GM21576 (cell line): ENCODE results near the gene B3GLCT.
"Not testable (repeated sequence)": the region's sequence is repeated elsewhere in the genome, so short reads cannot be mapped to it uniquely, and the experiment has no call there.

ENCODE experiments used
- ATAC-seq: cut with Tn5 transposase; IDR thresholded peaks from one replicate; pipeline ENCODE4 v1.9.1; 2021; ENCODE audit warnings: mild to moderate bottlenecking, moderate library complexity; ENCODE audit not compliant: unreplicated experiment

The B3GLCT gene

DNA sequence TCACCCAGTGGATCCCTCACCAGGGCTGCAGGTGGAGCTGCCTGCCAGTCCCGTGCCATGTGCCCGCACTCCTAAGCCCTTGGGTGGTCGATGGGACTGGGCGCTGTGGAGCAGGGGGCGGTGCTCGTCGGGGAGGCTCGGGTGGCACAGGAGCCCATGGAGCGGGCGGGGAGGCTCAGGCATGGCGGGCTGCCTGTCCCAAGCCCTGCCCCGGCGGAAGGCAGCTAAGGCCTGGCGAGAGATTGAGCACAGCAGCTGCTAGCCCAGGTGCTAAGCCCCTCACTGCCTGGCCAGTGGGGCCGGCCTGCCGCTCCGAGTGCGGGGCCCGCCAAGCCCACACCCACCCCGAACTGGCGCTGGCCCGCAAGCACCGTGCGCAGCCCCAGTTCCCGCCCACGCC, 16.8 kb upstream of the B3GLCT start:
- no peak for ATAC-seq

DNA sequence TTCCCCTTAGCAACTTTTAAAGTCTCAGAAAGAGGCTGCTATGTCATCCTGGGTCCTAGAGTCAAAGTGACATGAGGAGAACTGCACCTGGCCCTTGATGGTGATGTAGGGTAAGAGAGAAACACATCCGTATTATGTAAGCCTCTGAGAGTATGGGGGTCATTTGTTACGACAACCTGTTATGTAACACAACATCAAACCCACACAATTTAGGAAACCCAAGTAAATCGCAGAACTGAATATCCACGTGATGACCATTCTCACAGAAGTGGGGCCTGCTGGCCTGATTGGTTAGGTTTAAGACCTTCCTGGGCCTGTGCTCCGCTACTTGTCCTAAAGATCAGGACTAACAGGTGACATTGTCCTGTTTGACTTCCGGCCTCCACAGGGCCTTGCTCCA, 15.3 kb upstream of the B3GLCT start:
- ATAC-seq: no peak

DNA sequence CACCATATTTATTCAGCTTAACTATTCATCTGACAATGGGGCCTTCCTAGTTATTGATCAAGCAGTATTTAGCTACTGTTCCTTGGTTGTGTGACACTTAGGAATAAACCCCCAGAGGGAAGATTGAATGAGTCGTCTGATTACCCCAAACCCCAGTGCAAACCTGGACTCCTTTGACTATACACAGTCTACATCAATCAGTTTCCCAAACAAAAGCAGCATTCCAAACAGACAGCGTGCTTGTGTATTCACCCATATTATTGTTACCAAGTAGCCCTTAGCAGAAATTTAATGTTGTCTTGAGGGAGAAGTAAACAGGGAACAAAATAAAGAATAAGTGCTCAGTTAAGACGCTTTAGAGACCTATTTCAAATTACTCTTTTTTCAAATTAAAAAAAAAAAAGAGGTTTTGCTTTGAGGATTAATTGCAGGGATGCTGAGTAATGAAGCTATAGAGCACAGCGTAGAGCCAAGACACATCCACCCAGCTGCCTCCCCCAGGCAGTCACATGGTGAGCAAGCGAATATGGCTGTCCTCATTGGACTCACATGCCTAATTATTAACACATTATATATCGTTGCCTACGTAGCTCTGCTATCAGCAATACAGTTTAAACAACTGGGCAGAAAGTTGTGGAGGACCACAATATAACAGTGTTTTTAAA, 14.7 kb upstream of the B3GLCT start:
- no peak for ATAC-seq

DNA sequence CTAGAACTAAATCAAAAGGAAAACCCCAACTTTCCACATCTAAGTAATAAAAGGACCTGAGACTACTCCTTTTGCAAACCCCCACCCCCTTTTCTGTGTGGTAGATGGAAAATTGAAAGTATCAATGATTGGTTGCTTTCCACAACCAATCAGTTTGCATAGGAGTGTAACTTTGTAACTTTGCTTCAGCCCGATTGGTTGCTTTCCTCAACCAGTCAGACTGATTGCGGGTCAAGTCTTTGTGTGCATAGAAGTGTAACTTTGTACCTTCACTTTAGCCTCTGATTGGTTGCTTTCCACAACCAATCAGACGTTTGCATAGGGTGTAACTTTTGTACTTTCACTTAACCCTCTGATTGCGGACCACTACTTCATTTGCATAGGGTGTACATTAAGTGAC, 8.0 kb upstream of the B3GLCT start:
- no peak for ATAC-seq

DNA sequence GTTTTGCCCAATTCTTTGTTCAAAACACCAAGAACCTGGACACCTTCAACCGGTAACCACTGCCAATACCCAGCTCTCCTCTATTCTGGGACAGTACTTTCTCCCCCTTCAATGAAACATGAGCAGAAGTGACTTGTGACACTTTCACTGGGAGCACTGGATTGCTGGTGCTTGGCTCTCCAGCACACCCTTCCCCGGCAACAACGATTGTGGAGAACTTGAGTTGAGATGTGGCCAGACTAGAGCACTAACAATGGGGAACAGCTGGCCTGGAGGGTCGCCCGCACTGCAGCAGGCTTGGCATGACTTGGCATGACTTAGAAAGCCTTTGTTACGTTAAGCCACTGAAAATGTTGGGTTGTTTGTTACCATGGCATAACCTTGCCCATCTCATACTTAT, 7.5 kb upstream of the B3GLCT start:
- ATAC-seq: no peak

DNA sequence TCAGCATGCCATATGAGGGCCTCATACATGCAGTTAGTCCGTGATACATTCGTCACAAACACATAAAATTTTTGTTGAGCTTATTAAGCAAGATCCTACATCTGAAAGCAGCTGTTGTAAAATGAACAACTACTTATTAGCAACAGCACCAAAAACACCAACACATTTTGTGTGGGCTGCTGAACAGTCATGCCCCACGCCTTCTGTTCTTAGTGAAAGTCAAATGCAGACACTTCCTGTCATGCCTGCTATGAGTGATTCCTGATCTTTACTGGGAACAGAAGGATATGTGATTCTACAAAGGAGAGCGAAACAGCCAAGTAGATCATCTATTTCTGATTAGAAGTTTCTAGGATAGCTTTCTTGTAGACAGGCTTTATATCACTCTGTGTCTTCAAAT, 4.2 kb upstream of the B3GLCT start:
- no peak for ATAC-seq

DNA sequence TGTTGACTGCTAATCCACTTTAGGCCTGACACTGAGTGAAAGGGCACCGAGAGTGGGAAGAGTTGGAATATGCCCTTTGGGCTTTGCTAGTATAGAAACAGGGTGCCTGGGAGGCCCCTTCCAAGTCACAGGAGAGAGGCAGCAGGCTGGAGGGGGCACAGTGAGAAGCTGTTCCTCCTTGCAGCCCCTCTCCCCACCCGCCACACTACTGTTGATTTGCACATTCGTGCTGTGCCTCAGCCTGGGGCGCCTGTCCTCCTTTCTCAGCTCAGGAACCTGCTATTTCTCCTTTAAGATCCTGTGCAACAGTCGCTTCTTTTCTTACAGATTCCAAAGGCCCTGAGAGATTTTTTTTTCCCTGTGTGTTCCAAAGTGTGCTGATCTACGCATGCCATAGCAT, 2.8 kb upstream of the B3GLCT start:
- ATAC-seq: no peak

DNA sequence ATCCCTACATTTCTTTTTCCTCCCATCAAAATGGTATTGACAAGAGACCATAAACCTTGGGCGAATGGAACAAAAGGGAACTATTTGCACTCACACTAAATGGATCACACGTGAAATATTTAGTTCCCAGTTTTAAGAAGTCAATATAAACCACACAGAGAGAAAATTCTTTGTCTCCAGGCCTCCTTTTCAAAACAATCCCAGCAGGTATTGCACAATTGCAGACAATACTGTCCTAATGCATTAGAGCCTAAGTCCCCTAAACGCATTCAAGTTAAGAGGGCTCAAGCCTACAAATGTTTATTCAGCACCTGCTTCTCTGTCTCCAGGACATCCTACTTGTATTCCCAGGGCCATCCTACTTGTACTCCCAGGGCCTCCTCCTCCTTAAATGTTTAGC, 1.3 kb upstream of the B3GLCT start:
- no peak for ATAC-seq

DNA sequence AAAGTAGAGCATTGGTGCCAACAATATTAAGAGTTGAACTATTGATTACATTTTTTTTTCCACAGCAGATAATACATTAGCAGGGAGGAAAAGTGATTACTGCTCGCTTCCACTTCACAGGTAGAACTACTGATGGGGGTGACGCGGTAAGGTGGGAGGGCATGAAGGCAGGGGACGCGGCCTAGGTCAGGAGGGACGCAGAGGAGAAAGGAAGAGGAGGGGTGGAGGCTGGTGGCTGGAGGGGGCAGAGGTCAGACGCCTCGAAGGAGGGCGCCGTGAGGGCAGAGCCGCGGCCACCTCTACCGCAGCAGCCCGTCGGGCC, 287 bp upstream of the B3GLCT start:
- ATAC-seq: no peak

DNA sequence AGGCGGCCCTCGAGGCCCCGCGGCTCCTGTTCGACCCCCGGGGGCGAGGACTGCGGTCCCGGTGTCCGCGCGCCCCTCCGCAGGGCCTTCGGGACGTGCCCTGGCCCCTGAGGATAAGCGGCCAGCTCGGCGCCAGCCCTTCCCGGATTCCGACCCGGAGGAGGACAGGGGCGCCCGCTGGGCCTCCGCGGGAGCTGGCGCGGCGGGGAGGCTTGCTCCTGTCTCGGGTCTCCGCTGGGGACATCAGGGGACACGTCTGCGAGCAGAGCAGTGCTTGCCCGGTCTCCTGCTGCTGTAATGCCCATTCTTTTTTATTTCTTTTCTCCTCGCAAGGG, 829 bp downstream of the B3GLCT start:
- ATAC-seq: peak; percentile 20

DNA sequence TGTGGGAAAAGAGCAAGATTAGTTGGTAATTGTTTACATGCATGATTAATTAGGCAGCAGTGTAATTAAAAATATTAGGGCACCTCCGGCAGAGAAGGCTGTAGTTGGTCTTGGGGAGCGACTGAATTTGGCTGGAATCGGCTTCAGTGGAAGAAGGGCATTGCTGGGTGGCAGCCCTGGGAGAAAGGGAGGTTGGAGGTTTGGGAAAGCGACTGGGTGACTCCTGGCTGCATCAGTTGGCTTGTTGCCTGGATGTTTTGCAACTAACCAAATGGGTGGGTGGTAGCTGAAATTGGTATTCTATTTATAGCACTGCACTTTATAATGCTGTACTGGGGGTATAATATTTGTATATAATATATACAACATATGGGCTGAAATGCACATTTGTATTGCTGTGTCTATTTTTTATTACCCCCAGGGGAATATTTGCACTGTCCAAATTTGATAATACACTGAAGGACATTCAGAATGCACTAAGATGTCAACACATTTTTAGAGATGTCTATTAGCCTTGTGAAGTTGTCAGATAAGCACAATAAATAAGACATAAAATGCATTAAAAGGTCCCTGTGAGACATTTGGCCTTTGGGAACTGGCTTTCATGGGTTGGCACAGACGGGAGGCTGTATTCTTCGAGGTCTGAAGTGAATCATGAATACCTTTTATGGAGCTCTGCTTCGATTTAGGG, 1.7 kb downstream of the B3GLCT start:
- no peak for ATAC-seq

DNA sequence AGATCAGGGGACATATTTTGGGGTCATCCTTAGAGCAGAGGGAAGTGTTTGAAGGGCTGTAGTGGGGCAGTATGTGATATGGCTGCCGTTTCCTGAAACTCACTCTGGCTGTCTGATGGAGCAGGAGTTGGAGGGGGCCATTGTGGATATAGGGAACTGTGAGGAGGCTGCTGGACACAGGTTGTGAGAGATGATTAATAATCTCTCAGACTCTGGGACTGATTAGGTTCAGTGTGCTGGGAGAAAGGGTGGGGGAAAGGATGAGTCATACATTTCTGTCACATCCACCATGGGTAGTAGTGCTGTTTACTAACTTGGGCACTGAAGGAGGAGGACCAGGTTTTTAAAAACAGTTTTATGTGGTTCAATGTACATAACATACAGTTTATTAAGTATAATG, 4.8 kb downstream of the B3GLCT start:
- ATAC-seq: no peak

DNA sequence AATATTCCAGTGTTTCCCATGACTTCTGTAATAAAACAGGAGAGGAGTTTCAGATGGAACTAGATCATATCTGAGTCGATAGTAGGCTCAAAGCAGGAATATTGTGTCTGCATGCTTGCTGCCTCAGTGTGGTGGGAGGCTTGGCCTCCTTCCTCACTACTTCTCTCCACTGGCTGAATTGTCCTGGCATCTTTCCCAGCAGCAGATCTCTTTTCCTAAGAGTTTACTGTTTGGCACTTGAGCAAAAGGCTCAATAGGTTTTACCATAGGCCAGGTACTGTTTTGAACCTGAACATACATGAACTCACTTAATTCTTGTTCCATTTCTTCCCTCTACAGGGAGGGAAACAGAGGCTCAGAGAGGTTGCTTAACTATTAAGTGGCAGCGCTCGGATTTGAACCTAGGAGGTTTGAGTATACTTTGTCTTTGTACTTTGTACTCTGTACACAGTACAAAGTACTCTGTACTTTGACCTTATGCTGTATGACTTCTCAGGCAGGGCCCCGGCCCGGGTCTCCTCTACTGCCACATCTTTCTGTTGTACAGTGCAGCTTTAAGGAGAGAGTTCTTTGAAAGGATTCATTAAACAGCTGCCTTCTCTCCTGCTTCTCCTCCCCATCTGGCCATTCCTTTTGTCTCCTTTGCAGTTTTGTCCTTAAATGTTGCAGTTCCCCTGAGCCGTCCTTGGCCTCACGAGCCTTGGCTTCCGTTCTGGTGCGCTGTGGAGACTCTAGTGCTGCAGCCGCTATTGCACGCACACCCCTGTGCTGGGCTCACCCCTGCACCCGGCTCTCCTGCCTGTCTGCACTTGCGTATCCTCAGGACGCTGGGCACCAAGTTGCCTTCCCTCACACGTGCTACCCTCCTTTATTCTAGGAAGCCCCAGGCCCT, 8.1 kb downstream of the B3GLCT start:
- no peak for ATAC-seq

DNA sequence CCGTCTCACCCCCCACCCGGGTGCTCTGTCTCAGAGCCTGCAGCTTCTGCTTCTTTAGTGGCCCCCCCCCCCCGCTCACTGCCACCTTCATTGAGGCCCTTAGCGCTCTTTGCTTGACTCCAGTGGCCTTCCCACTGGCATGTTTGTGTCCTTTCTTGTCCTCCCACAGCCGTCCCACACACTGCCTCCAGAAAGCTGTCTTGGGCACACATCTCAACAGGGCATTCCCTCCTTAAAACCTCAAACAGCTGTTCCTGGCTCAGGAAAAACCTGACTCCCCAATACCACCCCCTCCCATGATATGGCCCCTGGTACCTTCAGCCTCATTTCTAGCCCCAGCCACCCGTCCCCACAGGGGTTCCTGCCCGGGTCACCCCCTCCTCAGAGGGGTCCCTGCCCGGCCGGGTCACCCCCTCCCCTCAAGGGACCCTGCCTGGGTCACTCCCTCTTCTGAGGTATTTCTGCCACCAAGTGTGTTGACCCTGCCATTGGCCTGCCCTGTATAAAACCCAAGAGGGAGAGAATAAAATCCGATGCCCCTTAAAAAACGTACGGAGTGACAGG, 8.9 kb downstream of the B3GLCT start:
- ATAC-seq: no peak

DNA sequence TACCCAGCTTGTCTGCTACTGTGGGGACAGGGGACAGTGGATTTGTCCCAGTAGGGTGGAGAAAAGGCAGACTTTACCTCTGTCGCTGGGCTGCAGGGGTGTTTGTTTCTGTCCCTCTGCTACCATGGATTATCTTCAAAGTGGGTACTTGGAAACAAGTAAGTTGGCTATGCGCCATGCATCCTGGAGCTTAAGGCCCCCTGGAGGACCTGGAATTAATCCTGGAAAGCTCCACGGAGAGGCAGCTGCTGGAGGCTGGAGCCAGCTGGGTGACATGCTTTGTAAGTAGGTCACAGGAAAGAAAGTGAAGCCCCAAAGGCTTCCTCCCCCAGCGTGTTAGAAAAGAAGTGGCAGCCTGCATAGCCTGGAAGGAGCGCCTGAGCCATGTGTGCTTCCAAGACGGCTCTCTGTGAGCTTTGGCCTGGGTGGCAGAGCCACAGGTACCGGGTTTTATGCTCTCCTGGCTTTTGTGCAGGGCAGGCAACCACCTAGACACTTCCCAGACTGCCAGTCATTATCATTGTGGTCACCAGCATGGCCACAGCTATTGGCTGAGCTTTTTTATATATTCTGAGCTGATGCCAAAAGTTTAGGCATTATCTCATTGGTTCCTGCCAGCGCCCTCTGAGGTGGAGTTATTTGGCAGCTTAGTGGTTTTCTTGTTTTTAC, 9.5 kb downstream of the B3GLCT start:
- no peak for ATAC-seq

DNA sequence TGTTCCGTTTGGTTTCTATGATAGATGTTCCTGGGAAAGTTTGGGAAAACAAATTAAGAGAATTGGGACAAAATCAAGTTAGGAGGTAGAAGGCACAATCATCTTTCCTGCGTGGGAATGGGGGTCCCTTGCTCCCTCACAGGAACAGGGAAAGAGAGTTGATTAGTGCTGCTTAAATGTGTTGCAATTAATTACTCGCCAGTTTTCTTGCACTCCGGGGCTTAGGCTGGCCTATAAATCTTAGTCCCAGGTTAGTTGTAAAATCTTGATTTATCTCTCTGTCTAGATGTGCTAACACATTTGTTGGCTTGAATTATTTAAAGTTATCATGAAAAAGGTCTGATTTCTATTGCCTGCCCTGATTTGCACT, 10.1 kb downstream of the B3GLCT start:
- ATAC-seq: no peak

DNA sequence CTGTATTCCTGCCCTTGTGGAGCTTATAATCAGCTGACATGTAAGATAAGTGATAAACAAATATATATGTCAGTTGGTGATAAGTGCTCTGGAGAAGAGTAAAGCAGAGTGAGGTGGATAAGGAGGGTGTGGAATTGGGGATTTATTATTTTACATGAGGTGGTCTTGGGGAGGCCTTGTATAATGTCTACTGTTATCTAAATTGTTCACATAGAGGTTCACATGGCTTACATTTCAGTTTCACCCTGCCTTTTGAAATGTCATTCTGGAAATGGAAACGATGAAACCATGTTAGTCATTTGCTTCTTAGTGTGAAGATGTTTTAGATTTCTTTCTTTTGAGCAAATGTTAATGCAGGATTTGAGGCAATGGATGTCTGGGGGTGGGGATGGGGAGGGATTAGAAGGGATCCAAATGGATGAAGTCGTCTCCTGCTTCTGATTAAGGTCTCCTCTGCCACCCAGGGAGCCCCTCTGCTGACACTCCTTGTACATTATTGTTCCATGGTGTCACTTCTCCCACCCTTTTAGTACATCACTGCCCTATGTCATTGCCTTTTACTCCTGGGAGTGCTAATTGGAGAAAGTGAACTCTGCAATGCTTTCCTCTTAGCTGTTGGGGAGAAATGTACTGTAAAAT, 14.0 kb downstream of the B3GLCT start:
- no peak for ATAC-seq

DNA sequence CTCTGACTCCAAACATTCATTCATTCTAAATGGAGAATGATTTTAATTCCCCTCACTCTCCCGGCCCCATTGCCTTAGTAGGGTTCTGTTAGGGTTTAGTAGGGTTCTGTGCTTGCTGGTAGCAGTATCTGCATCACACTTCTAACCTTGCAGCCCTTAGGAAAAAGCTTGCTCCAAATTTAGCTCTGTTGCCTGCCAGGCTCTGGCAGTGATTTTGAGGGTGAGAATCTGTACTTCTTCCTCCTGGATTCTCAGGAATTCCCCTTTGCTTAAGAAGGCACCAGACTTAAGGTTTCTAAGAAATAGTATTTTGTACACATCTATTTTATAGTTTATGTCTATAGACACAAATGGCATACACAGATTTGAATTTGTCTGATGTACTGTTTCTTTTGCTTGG, 14.7 kb downstream of the B3GLCT start:
- ATAC-seq: no peak

DNA sequence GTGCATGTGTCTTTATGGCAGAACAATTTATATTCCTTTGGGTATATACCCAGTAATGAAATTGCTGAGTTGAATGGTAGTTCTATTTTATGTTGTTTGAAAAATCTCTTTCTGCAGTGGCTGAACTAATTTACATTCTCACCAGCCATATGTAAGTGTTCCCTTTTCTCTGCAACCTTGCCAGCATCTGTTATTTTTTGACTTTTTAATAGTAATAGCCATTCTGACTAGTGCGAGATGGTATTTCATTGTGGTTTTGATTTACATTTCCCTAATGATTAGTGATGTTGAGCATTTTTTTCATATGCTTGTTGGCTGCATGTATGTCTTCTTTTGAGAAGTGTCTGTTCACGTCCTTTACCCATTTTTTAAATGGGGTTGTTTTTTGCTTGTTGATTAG, 17.1 kb downstream of the B3GLCT start:
- ATAC-seq: not testable (repeated sequence)

DNA sequence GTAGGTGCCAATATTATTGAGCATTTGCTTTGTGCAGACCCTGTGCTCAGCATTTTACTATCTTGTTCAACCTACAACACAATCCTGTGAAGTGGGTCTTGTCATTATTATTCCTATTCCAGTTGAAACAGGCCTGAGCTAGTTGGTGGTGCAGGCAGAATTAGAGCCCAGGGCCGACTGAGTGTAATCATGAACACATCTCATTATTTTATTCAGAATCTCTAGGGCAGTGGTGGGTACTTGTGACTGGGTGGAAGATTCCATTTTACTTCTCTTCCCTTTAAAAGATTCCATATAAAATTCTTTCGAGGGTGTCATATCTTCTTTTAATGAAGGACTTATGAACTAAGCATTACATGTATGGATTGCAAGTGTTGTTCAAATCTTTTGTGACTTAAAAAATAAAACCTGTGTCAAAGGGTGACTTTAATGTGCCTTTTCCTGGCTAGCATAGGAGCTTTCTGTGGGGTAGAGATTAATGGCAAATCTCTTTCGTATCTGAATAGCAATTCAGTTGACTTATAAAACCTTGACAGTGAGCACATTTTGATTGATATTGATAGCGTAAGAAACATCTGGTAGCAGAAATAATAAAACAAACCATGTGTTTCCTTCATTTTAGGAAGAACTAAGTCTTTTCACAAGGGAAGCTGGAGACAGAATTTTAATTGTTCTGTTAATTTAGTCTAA, 20.3 kb downstream of the B3GLCT start:
- ATAC-seq: no peak
